GM23338 (cell line): ENCODE measurements around the gene PTPRR. TPM values are rescaled to one million over a fixed set of nuclear protein-coding genes. Genes with fewer than 3 reads are reported as not detected.

ENCODE experiments used
- ATAC-seq: fragments of 200-7000 bp; cut with Tn5 transposase; 3 replicates; pipeline ENCODE4 v1.9.1; 2020
- DNase-seq: peaks from one replicate; pipeline ENCODE4 v3.0.0-alpha.2; 2015; ENCODE audit warnings: low spot score
- H2AFZ ChIP-seq: fragments of 200-600 bp; sonication (generic); 2 replicates; pipeline ENCODE4 v1.8.0; 2016; ENCODE audit warnings: antibody characterized with exemption, mild to moderate bottlenecking, moderate library complexity
- H3F3A ChIP-seq: fragments of 200-600 bp; sonication (generic); replicated peaks from 2 replicates; pipeline ENCODE4 v1.8.0; 2017; ENCODE audit warnings: antibody characterized with exemption, mixed run types, low read depth
- H3K27ac ChIP-seq: fragments of 200-600 bp; sonication (generic); 2 replicates; pipeline ENCODE4 v1.6.1; 2016; ENCODE audit warnings: low read depth
- H3K27me3 ChIP-seq: fragments of 200-600 bp; sonication (generic); 2 replicates; pipeline ENCODE4 v1.8.0; 2016; ENCODE audit warnings: mild to moderate bottlenecking, mixed run types, moderate library complexity; ENCODE audit not compliant: insufficient read depth
- H3K36me3 ChIP-seq: fragments of 200-600 bp; sonication (generic); 2 replicates; pipeline ENCODE4 v1.8.0; 2016; ENCODE audit warnings: mild to moderate bottlenecking; ENCODE audit not compliant: insufficient read depth
- H3K4me1 ChIP-seq: fragments of 200-600 bp; sonication (generic); 2 replicates; pipeline ENCODE4 v1.8.0; 2016; ENCODE audit warnings: mild to moderate bottlenecking, moderate library complexity; ENCODE audit not compliant: insufficient read depth
- H3K4me2 ChIP-seq: fragments of 200-600 bp; sonication (generic); 2 replicates; pipeline ENCODE4 v1.7.1; 2017; ENCODE audit warnings: mixed run types
- H3K4me3 ChIP-seq: fragments of 200-600 bp; sonication (generic); 2 replicates; pipeline ENCODE4 v1.6.1; 2016; ENCODE audit warnings: mixed run types
- H3K79me2 ChIP-seq: fragments of 200-600 bp; sonication (generic); replicated peaks from 2 replicates; pipeline ENCODE4 v1.8.0; 2017; ENCODE audit warnings: mild to moderate bottlenecking; ENCODE audit not compliant: insufficient read depth
- H3K9me2 ChIP-seq: fragments of 200-600 bp; sonication (generic); 2 replicates; pipeline ENCODE4 v1.8.0; 2017; ENCODE audit not compliant: insufficient read depth
- H4K20me1 ChIP-seq: fragments of 200-600 bp; sonication (generic); replicated peaks from 2 replicates; pipeline ENCODE4 v1.8.0; 2017; ENCODE audit warnings: mild to moderate bottlenecking; ENCODE audit not compliant: insufficient read depth
- H3K27ac Mint-ChIP-seq: 2 replicates; pipeline ENCODE4 v1.8.0; 2020; ENCODE audit warnings: inconsistent platforms, mild to moderate bottlenecking, moderate library complexity, mixed read lengths
- H3K27me3 Mint-ChIP-seq: 3 replicates; pipeline ENCODE4 v1.8.0; 2022; ENCODE audit warnings: low read depth, mild to moderate bottlenecking, moderate library complexity, mixed read lengths, inconsistent platforms; ENCODE audit not compliant: insufficient read depth, poor library complexity
- H3K36me3 Mint-ChIP-seq: 3 replicates; pipeline ENCODE4 v1.8.0; 2021; ENCODE audit warnings: low read depth, mild to moderate bottlenecking, inconsistent platforms, moderate library complexity, mixed read lengths
- H3K4me1 Mint-ChIP-seq: 3 replicates; pipeline ENCODE4 v1.8.0; 2020; ENCODE audit warnings: mild to moderate bottlenecking, inconsistent platforms, mixed read lengths
- H3K4me3 Mint-ChIP-seq: 3 replicates; pipeline ENCODE4 v1.8.0; 2021; ENCODE audit warnings: moderate library complexity, mild to moderate bottlenecking, inconsistent platforms, mixed read lengths
- H3K9me3 Mint-ChIP-seq: 3 replicates; pipeline ENCODE4 v1.8.0; 2020; ENCODE audit warnings: moderate library complexity, mild to moderate bottlenecking, inconsistent platforms, mixed read lengths
- CREB1 ChIP-seq: fragments of 250-450 bp; sonication (Bioruptor Pico); IDR thresholded peaks from 2 replicates; pipeline ENCODE4 v1.5.0; 2020; ENCODE audit warnings: low read depth, mild to moderate bottlenecking, moderate library complexity
- CTCF ChIP-seq, 2 experiments: fragments of 200-600 bp in 1 of 2; sonication (generic) in 1 of 2; conservative IDR thresholded peaks; 2 replicates each; pipeline versions ENCODE4 v1.5.1 to v1.6.1; 2016 to 2017; ENCODE audit warnings: antibody characterized with exemption in 2 of 2, low read depth in 2 of 2, mild to moderate bottlenecking in 2 of 2, moderate library complexity in 1 of 2
- ETS1 ChIP-seq: IDR thresholded peaks from 2 replicates; pipeline ENCODE4 v1.6.1; 2016; ENCODE audit warnings: antibody characterized with exemption
- EZH2 ChIP-seq: fragments of 200-600 bp; sonication (generic); IDR thresholded peaks from one replicate; pipeline ENCODE4 v1.8.0; 2017; ENCODE audit warnings: antibody characterized with exemption, mild to moderate bottlenecking, low read depth; ENCODE audit not compliant: unreplicated experiment
- EZH2phosphoT487 ChIP-seq: fragments of 200-600 bp; sonication (generic); IDR thresholded peaks from one replicate; pipeline ENCODE4 v1.8.1; 2018; ENCODE audit warnings: antibody characterized with exemption; ENCODE audit not compliant: unreplicated experiment
- JUNB ChIP-seq: IDR thresholded peaks from one replicate; pipeline ENCODE4 v1.6.1; 2016; ENCODE audit warnings: antibody characterized with exemption; ENCODE audit not compliant: unreplicated experiment
- NANOG ChIP-seq: IDR thresholded peaks from 2 replicates; pipeline ENCODE4 v1.6.1; 2016; ENCODE audit warnings: antibody characterized with exemption, borderline replicate concordance
- POLR2AphosphoS5 ChIP-seq: IDR thresholded peaks from 2 replicates; pipeline ENCODE4 v1.6.1; 2016; ENCODE audit warnings: antibody characterized with exemption, low read depth
- REST ChIP-seq: IDR thresholded peaks from one replicate; pipeline ENCODE4 v1.6.1; 2018; ENCODE audit warnings: antibody characterized with exemption; ENCODE audit not compliant: unreplicated experiment
- STAT1 ChIP-seq: IDR thresholded peaks from one replicate; pipeline ENCODE4 v1.6.1; 2016; ENCODE audit warnings: antibody characterized with exemption; ENCODE audit not compliant: unreplicated experiment
- ZNF114 ChIP-seq: fragments of 250-450 bp; sonication (Bioruptor Pico); IDR thresholded peaks from 2 replicates; pipeline ENCODE4 v1.5.0; 2020; ENCODE audit warnings: mild to moderate bottlenecking, moderate library complexity
- ZNF331 ChIP-seq: fragments of 250-450 bp; sonication (Bioruptor Pico); IDR thresholded peaks from 2 replicates; pipeline ENCODE4 v1.5.0; 2020; ENCODE audit warnings: low read depth, mild to moderate bottlenecking, moderate library complexity
- ZNF462 ChIP-seq: fragments of 250-450 bp; sonication (Bioruptor Pico); IDR thresholded peaks from 2 replicates; pipeline ENCODE4 v1.5.0; 2020; ENCODE audit warnings: mild to moderate bottlenecking, moderate library complexity
- polyA plus RNA-seq: library from polyadenylated mRNA; unstranded; fragments of >200 nt; fragmentation: Nextera tagmentation; extraction: Ambion mirVana; gene quantifications from 2 replicates; pipeline ENCODE4 v1.2.1, GENCODE V29; 2016
- total RNA-seq: library from RNA; depleted of rRNA; stranded (reverse); fragments of >200 nt; shearing (Covaris generic); gene quantifications from 2 replicates; pipeline ENCODE4 v1.2.3, GENCODE V29; 2014

Gene PTPRR
- total and polyA plus RNA-seq, 2 experiments from 2014 or later: 0.26 to 0.76 TPM

GRCh38 chr12:70883855-70884254 lies 36.7 kb downstream of the PTPRR start:
- Mint-ChIP-seq H3K4me3 (no peak overlapping the region), H3K27me3 (no peaks in the 10 kb centered on the region), H3K4me1 (no peaks in the 10 kb centered on the region), H3K36me3 (no peaks in the 10 kb centered on the region), H3K9me3 (no peaks in the 10 kb centered on the region), H3K27ac (no peak overlapping the region)
- no peaks in the 10 kb centered on the region for H3K9me2 ChIP-seq
- no peaks in the 10 kb centered on the region for H3F3A ChIP-seq
- no peaks in the 10 kb centered on the region for H3K27me3 ChIP-seq
- no peaks in the 10 kb centered on the region for H3K36me3 ChIP-seq
- H3K27ac ChIP-seq: no peak overlapping the region
- no peaks in the 10 kb centered on the region for H3K79me2 ChIP-seq
- H3K4me1 ChIP-seq: no peaks in the 10 kb centered on the region
- no peaks in the 10 kb centered on the region for H4K20me1 ChIP-seq
- ATAC-seq (no peak), DNase-seq (no peak)
- TF ChIP-seq ZNF462 (CRISPR knock-in tag) (no peak), JUNB (no peak), ETS1 (no peak), REST (no peak), NANOG (no peak), ZNF114 (CRISPR knock-in tag) (no peak), ZNF331 (CRISPR knock-in tag) (no peak), STAT1 (no peak), CTCF (conservative IDR thresholded peaks at IDR 0.05; ENCODE audit: low read depth in 2 of 2) (no peak), POLR2AphosphoS5 (no peak), EZH2phosphoT487 (no peak), CREB1 (no peak), EZH2 (no peak)
- H2AFZ ChIP-seq: no peak overlapping the region
- no peak overlapping the region for H3K4me2 ChIP-seq
- no peak overlapping the region for H3K4me3 ChIP-seq
